Limb (tissue), 2 donors: ENCODE results near the gene ELL.
A peak's percentile ranks its signal among the peaks of the same experiment; 100 is the strongest.
"Not testable (repeated sequence)": the region's sequence is repeated elsewhere in the genome, so short reads cannot be mapped to it uniquely, and the experiment has no call there.

ENCODE experiments used
- DNase-seq, 2 donors: peaks; one replicate each; pipeline ENCODE4 v3.0.0-alpha.2; 2016; ENCODE audit errors: extremely low spot score in 2 of 2

The ELL gene

GRCh38 chr19:18424122-18424889 is 97.6 kb downstream of the ELL start:
- DNase-seq: no peak

- no peak for DNase-seq
Observed at GRCh38 chr19:18423258-18424020, 98.4 kb downstream of the ELL start.

GRCh38 chr19:18422530-18423191 is 99.2 kb downstream of the ELL start:
- DNase-seq: no peak

GRCh38 chr19:18421371-18421959 is 100.4 kb downstream of the ELL start:
- DNase-seq: peak in 1 of 2 donors; percentile 33

- no peak for DNase-seq
Observed at GRCh38 chr19:18420930-18421329, 100.9 kb downstream of the ELL start.

- peak in 1 of 2 donors; percentile 74 for DNase-seq
Observed at GRCh38 chr19:18419699-18420460, 102.0 kb downstream of the ELL start.

GRCh38 chr19:18419195-18419698 is 102.6 kb downstream of the ELL start, which contains the start of gene SSBP4:
Gene SSBP4 (plus strand): TSS chr19:18419398. CDS start chr19:18419649, 251 bp downstream.
- DNase-seq: peak; percentile 82 to 92

GRCh38 chr19:18418483-18419194 is 103.2 kb downstream of the ELL start:
- DNase-seq: no peak

- DNase-seq: no peak
Observed at GRCh38 chr19:18418029-18418482, 103.8 kb downstream of the ELL start.

GRCh38 chr19:18417250-18418028 is 104.4 kb downstream of the ELL start:
- DNase-seq: peak; percentile 87 to 91

- peak; percentile 92 to 94 for DNase-seq
Observed at GRCh38 chr19:18416778-18417249, 105.1 kb downstream of the ELL start.

GRCh38 chr19:18415178-18415867 is 106.5 kb downstream of the ELL start:
- DNase-seq: peak; percentile 79 to 80

- DNase-seq: peak in 1 of 2 donors; percentile 51
Observed at GRCh38 chr19:18414504-18415177, 107.2 kb downstream of the ELL start.

- no peak for DNase-seq
Observed at GRCh38 chr19:18412610-18413239, 109.1 kb downstream of the ELL start.

GRCh38 chr19:18408053-18408476 is 113.8 kb downstream of the ELL start:
- DNase-seq: peak in 1 of 2 donors; percentile 47

- DNase-seq: no peak
Observed at GRCh38 chr19:18406749-18407148, 115.1 kb downstream of the ELL start.

- DNase-seq: not testable (repeated sequence)
Observed at GRCh38 chr19:18405754-18406153, 116.1 kb downstream of the ELL start.
